Measurements from ENCODE around the gene LRRC73. TPM values are rescaled to one million over a fixed set of nuclear protein-coding genes. Genes with fewer than 3 reads are reported as not detected.
"Not testable (repeated sequence)": the region's sequence is repeated elsewhere in the genome, so short reads cannot be mapped to it uniquely, and the experiment has no call there.

Gene LRRC73
- total RNA-seq, 1 experiment from 2014 or later = 0.55 TPM

DNA sequence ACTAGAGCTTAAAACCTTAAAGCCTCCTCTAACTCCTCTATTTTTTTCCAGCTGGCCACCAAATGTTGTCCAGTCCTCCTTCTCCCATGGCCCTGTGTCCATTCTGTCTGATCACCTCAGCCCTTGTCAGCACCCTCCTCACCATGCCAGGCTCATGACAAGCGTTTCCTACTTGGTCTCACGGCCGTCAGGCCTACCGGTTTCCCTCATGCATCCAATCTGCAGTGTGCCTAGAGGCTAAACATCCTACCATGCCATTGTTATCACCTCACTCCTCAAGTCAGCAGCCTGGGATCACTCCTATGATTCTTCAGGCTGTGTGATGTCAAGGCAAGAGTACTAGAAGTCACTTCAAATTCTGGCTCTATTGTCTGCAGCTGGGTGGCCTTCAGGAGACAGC lies 42.4 kb downstream of the LRRC73 start:
- no peaks in the 10 kb centered on the region for H3K27me3 ChIP-seq (ENCODE audit: insufficient read depth, low read depth)
- 0 out of 2 replicates have a peak, but pooled peaks cover 3% of the 10 kb centered on the region for H3F3A ChIP-seq (ENCODE audit: insufficient read depth, low read depth)
- no TSS peak for BruUV-seq (replicated peaks)
- CTCF ChIA-PET = interaction anchor here (0.6 kb wide), 1 partner anchor 14 kb away, joined by 17 read pairs; no protein-coding TSS in a partner anchor
- H3K36me3 ChIP-seq (ENCODE audit: low read depth) = no peaks in the 10 kb centered on the region
- no peaks in the 10 kb centered on the region for H3K9me2 ChIP-seq (ENCODE audit: insufficient read depth)
- no peak for DNase-seq
- intact Hi-C loops (cut with micrococcal nuclease; ENCODE audit: unreplicated experiment) = no loop called here
- H3K4me1 ChIP-seq (replicated peaks; ENCODE audit: insufficient read depth) = peaks cover 26% of the 10 kb centered on the region
- H4K20me1 ChIP-seq (ENCODE audit: insufficient read depth) = no peaks in the 10 kb centered on the region
- POLR2A ChIA-PET (ENCODE audit: unreplicated experiment) = no interaction called here
- TF ChIP-seq EZH2 (IDR thresholded peaks at IDR 0.05; ENCODE audit: low read depth) = no peak
- TF ChIP-seq, protein P1, sequence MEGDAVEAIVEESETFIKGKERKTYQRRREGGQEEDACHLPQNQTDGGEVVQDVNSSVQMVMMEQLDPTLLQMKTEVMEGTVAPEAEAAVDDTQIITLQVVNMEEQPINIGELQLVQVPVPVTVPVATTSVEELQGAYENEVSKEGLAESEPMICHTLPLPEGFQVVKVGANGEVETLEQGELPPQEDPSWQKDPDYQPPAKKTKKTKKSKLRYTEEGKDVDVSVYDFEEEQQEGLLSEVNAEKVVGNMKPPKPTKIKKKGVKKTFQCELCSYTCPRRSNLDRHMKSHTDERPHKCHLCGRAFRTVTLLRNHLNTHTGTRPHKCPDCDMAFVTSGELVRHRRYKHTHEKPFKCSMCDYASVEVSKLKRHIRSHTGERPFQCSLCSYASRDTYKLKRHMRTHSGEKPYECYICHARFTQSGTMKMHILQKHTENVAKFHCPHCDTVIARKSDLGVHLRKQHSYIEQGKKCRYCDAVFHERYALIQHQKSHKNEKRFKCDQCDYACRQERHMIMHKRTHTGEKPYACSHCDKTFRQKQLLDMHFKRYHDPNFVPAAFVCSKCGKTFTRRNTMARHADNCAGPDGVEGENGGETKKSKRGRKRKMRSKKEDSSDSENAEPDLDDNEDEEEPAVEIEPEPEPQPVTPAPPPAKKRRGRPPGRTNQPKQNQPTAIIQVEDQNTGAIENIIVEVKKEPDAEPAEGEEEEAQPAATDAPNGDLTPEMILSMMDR (conservative IDR thresholded peaks at IDR 0.05) = no peak
- H3K27ac ChIP-seq = no peak overlapping the region
- H3K4me2 ChIP-seq = no peak overlapping the region
- H3K79me2 ChIP-seq (ENCODE audit: low read depth) = no peaks in the 10 kb centered on the region
- H3K9me3 ChIP-seq (ENCODE audit: insufficient read depth, low read depth) = no peaks in the 10 kb centered on the region
- no peak overlapping the region for H3K4me3 ChIP-seq
- no peak overlapping the region for H2AFZ ChIP-seq

DNA sequence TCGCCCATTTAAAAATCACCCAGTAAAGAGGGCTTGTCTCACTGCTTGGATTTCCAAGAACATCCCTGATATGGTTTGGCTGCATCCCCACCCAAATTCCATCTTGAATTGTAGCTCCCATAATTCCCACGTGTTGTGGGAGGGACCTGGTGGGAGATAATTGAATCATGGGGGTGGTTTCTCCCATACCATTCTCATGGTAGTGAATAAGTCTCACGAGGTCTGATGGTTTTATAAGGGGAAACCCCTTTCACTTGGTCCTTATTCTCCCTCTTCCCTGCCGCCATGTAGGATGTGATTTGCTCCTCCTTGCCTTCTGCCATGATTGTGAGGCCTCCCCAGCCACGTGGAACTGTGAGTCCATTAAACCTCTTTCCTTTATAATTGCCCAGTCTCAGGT lies 42.9 kb downstream of the LRRC73 start:
- H3K9me2 ChIP-seq (ENCODE audit: insufficient read depth); H4K20me1 ChIP-seq (ENCODE audit: insufficient read depth); BruUV-seq (replicated peaks); CTCF ChIA-PET; H3F3A ChIP-seq (ENCODE audit: insufficient read depth, low read depth); H3K9me3 ChIP-seq (ENCODE audit: insufficient read depth, low read depth); DNase-seq; H3K27me3 ChIP-seq (ENCODE audit: insufficient read depth, low read depth); POLR2A ChIA-PET (ENCODE audit: unreplicated experiment); H3K36me3 ChIP-seq (ENCODE audit: low read depth); H3K79me2 ChIP-seq (ENCODE audit: low read depth); intact Hi-C loops (cut with micrococcal nuclease; ENCODE audit: unreplicated experiment); H3K4me2 ChIP-seq; H2AFZ ChIP-seq; H3K27ac ChIP-seq; H3K4me3 ChIP-seq: not testable (repeated sequence)
- peaks cover 26% of the 10 kb centered on the region for H3K4me1 ChIP-seq (replicated peaks; ENCODE audit: insufficient read depth)

DNA sequence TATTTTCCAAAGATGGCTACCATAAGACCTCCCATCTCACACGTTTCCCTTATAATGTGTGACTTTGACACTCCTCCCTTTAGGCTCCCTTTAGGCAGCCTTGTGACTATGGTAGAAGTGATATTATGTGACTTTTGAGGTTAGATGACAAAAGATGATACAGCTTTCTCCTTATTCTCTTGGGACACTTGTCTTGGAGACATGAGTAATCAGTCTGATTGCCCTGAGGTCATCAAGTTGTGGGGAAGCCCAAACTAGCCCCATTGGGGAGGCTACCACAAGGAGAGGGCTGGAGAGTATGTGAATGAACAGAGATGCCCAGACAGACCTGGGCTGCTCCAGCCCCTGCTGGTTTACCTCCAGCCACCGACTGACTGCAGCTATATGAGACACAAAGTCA lies 44.2 kb downstream of the LRRC73 start:
- H3K79me2 ChIP-seq (ENCODE audit: low read depth) = no peaks in the 10 kb centered on the region
- no peak overlapping the region for H3K4me2 ChIP-seq
- POLR2A ChIA-PET (ENCODE audit: unreplicated experiment) = no interaction called here
- TF ChIP-seq, protein P1 (conservative IDR thresholded peaks at IDR 0.05) = no peak
- TF ChIP-seq EZH2 (IDR thresholded peaks at IDR 0.05; ENCODE audit: low read depth) = no peak
- no peaks in the 10 kb centered on the region for H3K36me3 ChIP-seq (ENCODE audit: low read depth)
- no peak for DNase-seq
- no peaks in the 10 kb centered on the region for H3K9me3 ChIP-seq (ENCODE audit: insufficient read depth, low read depth)
- H4K20me1 ChIP-seq (ENCODE audit: insufficient read depth) = no peaks in the 10 kb centered on the region
- H3K27me3 ChIP-seq (ENCODE audit: insufficient read depth, low read depth) = no peaks in the 10 kb centered on the region
- BruUV-seq (replicated peaks) = no TSS peak
- intact Hi-C loops (cut with micrococcal nuclease; ENCODE audit: unreplicated experiment) = no loop called here
- CTCF ChIA-PET = no interaction called here
- H2AFZ ChIP-seq = no peak overlapping the region
- no peak overlapping the region for H3K27ac ChIP-seq
- no peaks in the 10 kb centered on the region for H3K9me2 ChIP-seq (ENCODE audit: insufficient read depth)
- H3K4me1 ChIP-seq (replicated peaks; ENCODE audit: insufficient read depth) = peaks cover 12% of the 10 kb centered on the region
- H3F3A ChIP-seq (ENCODE audit: insufficient read depth, low read depth) = no peaks in the 10 kb centered on the region
- no peak overlapping the region for H3K4me3 ChIP-seq

DNA sequence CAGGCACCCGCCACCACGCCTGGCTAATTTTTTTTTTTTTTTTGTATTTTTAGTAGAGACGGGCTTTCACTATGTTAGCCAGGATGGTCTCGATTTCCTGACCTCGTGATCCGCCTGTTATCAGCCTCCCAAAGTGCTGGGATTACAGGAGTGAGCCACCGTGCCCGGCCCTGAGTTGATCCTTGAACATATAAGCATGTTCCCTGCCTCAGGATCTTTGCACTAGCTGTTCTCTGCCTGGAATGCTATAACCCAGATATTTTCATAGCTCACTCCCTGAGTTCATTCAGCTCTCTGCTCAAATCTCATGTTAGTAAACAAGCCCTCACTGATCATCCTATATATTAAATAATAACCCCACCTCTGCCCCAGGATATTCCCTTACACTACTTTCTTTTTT lies 45.8 kb downstream of the LRRC73 start:
- BruUV-seq (replicated peaks) = no TSS peak
- Histone ChIP-seq H3K9me3 (ENCODE audit: insufficient read depth, low read depth) (no peaks in the 10 kb centered on the region), H3K4me3 (no peak overlapping the region), H3K9me2 (ENCODE audit: insufficient read depth) (no peaks in the 10 kb centered on the region), H4K20me1 (ENCODE audit: insufficient read depth) (no peaks in the 10 kb centered on the region), H3K79me2 (ENCODE audit: low read depth) (no peaks in the 10 kb centered on the region), H3K4me1 (replicated peaks; ENCODE audit: insufficient read depth) (peaks cover 3% of the 10 kb centered on the region; the same call in 1 of the 2 replicates), H3F3A (ENCODE audit: insufficient read depth, low read depth) (no peaks in the 10 kb centered on the region), H3K4me2 (no peak overlapping the region), H3K27ac (no peak overlapping the region), H3K36me3 (ENCODE audit: low read depth) (no peaks in the 10 kb centered on the region), H2AFZ (no peak overlapping the region), H3K27me3 (ENCODE audit: insufficient read depth, low read depth) (no peaks in the 10 kb centered on the region)
- intact Hi-C loops (cut with micrococcal nuclease; ENCODE audit: unreplicated experiment) = no loop called here
- CTCF ChIA-PET = interaction anchor here (0.6 to 0.7 kb wide), 2 partner anchors 31 to 766 kb away, joined by 3 to 5 read pairs; no protein-coding TSS in a partner anchor
- no peak for DNase-seq
- TF ChIP-seq, protein P1 (conservative IDR thresholded peaks at IDR 0.05) = no peak
- TF ChIP-seq EZH2 (IDR thresholded peaks at IDR 0.05; ENCODE audit: low read depth) = no peak
- POLR2A ChIA-PET (ENCODE audit: unreplicated experiment) = no interaction called here

All from PC-9 (cell line).